Panc1 (cell line): Measurements from ENCODE around the gene ARHGAP8.

ENCODE experiments used
- CTCF ChIP-seq: fragments of 450-650 bp; IDR thresholded peaks from 2 replicates; pipeline ENCODE4 v1.5.1; 2017; ENCODE audit warnings: mild to moderate bottlenecking
- REST ChIP-seq, 2 experiments: IDR thresholded peaks; 2 replicates each; pipeline ENCODE4 v1.6.1; 2011 to 2012; ENCODE audit warnings: low read depth in 2 of 2, control low read depth in 1 of 2, low read length in 1 of 2, mild to moderate bottlenecking in 1 of 2, moderate library complexity in 1 of 2; ENCODE audit not compliant: insufficient read depth in 1 of 2

- TF ChIP-seq CTCF (no peak), REST (IDR thresholded peaks at IDR 0.05; ENCODE audit: insufficient read depth in 1 of 2, low read depth in 2 of 2, low read length in 1 of 2) (no peak)
Measured at GRCh38 chr22:44882226-44882905, 130.0 kb downstream of the ARHGAP8 start.
